Thyroid gland (tissue), 4 donors: Measurements from ENCODE around the gene THSD7B.

Experiments used
- POLR2A ChIP-seq, 2 donors: fragments of 450-650 bp; IDR thresholded peaks; one replicate each; pipeline ENCODE4 v1.6.1; 2017; ENCODE audit warnings: antibody characterized with exemption in 2 of 2, mild to moderate bottlenecking in 2 of 2, moderate library complexity in 1 of 2
- TF ChIP-seq, protein P1 (sequence below), 6 experiments: fragments of 200-600 bp in 3 of 6; fragments of 450-650 bp in 3 of 6; sonication (generic) in 3 of 6; IDR thresholded peaks; one replicate each; pipeline ENCODE4 v1.5.1; 2016 to 2019; ENCODE audit warnings: antibody characterized with exemption in 6 of 6, mild to moderate bottlenecking in 2 of 6, inconsistent platforms in 1 of 6, moderate library complexity in 1 of 6

DNA sequence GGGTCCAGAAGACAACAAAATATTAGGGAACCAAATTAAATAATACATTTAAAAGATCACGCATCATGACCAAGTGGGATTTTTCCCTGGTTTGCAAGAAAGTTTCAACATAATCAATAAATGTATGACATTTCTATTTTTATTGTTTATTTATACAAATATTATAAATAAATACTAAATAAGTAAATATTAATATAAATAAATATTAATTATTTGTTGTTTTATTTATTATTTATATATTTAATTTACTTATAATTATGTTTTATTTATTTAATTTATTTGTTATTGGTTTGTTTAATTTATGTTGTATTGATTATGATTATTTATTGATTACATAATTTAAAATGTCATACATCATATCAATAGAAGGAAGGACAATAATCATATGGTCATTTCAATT lies 956.4 kb downstream of the THSD7B start:
- TF ChIP-seq, protein P1, sequence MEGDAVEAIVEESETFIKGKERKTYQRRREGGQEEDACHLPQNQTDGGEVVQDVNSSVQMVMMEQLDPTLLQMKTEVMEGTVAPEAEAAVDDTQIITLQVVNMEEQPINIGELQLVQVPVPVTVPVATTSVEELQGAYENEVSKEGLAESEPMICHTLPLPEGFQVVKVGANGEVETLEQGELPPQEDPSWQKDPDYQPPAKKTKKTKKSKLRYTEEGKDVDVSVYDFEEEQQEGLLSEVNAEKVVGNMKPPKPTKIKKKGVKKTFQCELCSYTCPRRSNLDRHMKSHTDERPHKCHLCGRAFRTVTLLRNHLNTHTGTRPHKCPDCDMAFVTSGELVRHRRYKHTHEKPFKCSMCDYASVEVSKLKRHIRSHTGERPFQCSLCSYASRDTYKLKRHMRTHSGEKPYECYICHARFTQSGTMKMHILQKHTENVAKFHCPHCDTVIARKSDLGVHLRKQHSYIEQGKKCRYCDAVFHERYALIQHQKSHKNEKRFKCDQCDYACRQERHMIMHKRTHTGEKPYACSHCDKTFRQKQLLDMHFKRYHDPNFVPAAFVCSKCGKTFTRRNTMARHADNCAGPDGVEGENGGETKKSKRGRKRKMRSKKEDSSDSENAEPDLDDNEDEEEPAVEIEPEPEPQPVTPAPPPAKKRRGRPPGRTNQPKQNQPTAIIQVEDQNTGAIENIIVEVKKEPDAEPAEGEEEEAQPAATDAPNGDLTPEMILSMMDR (IDR thresholded peaks at IDR 0.05) = no peak
- TF ChIP-seq POLR2A (IDR thresholded peaks at IDR 0.05) = no peak
